MCF 10A (cell line): ENCODE results near the gene SELENOF. TPM values are rescaled to one million over a fixed set of nuclear protein-coding genes. Genes with fewer than 3 reads are reported as not detected.

Experiments used
- BruUV-seq: library from RNA; stranded (reverse); fragments of 400-500 nt; replicated peaks from 2 replicates; lab custom pipeline; 2021; lab: Mats Ljungman, UMichigan
- CTCF ChIA-PET: fragments of 300-600 bp; sonication (Branson Sonifier 250); formaldehyde crosslinking; extraction: SDS; loops from one replicate; lab custom pipeline; 2021; ENCODE audit warnings: antibody characterized with exemption, inconsistent platforms; lab: Yijun Ruan, JAX
- POLR2A ChIA-PET: fragments of 300-600, 350-650 bp; sonication (Branson Sonifier 250); formaldehyde crosslinking; extraction: SDS; loops from one replicate; lab custom pipeline; 2020; ENCODE audit warnings: antibody characterized with exemption, inconsistent platforms; lab: Yijun Ruan, JAX
- DNase-seq: peaks from one replicate; pipeline ENCODE4 v3.0.0-alpha.2; 2018; ENCODE audit not compliant: unreplicated experiment
- H3K27ac Mint-ChIP-seq: one replicate; pipeline ENCODE4 v1.8.0; 2022; ENCODE audit warnings: mild to moderate bottlenecking, low read depth, mixed read lengths; ENCODE audit not compliant: unreplicated experiment
- H3K27me3 Mint-ChIP-seq: one replicate; pipeline ENCODE4 v1.8.0; 2022; ENCODE audit warnings: mixed read lengths; ENCODE audit not compliant: insufficient read depth, unreplicated experiment
- H3K36me3 Mint-ChIP-seq: one replicate; pipeline ENCODE4 v1.8.0; 2022; ENCODE audit warnings: mild to moderate bottlenecking, moderate library complexity, mixed read lengths; ENCODE audit not compliant: insufficient read depth, unreplicated experiment
- H3K4me1 Mint-ChIP-seq: one replicate; pipeline ENCODE4 v1.8.0; 2022; ENCODE audit warnings: mixed read lengths; ENCODE audit not compliant: insufficient read depth, unreplicated experiment
- H3K4me3 Mint-ChIP-seq: one replicate; pipeline ENCODE4 v1.8.0; 2022; ENCODE audit warnings: mild to moderate bottlenecking, moderate library complexity, mixed read lengths; ENCODE audit not compliant: unreplicated experiment
- H3K9me3 Mint-ChIP-seq: one replicate; pipeline ENCODE4 v1.8.0; 2022; ENCODE audit warnings: mixed read lengths; ENCODE audit not compliant: unreplicated experiment
- intact Hi-C: fragments of 100-400 bp; cut with micrococcal nuclease; formaldehyde crosslinking; loops from 2 replicates; pipeline ENCODE4 v1.14.1; 2022
- total RNA-seq: library from RNA; stranded (reverse); gene quantifications from 2 replicates; pipeline ENCODE4 v1.2.3, GENCODE V29; 2022
- TF ChIP-seq, protein P1 (sequence below): fragments of 200-600 bp; IDR thresholded peaks from one replicate; pipeline ENCODE4 v1.8.0; 2022; ENCODE audit warnings: antibody characterized with exemption, mild to moderate bottlenecking; ENCODE audit not compliant: unreplicated experiment

SELENOF gene
- total RNA-seq, 1 experiment from 2014 or later = 227 TPM

DNA sequence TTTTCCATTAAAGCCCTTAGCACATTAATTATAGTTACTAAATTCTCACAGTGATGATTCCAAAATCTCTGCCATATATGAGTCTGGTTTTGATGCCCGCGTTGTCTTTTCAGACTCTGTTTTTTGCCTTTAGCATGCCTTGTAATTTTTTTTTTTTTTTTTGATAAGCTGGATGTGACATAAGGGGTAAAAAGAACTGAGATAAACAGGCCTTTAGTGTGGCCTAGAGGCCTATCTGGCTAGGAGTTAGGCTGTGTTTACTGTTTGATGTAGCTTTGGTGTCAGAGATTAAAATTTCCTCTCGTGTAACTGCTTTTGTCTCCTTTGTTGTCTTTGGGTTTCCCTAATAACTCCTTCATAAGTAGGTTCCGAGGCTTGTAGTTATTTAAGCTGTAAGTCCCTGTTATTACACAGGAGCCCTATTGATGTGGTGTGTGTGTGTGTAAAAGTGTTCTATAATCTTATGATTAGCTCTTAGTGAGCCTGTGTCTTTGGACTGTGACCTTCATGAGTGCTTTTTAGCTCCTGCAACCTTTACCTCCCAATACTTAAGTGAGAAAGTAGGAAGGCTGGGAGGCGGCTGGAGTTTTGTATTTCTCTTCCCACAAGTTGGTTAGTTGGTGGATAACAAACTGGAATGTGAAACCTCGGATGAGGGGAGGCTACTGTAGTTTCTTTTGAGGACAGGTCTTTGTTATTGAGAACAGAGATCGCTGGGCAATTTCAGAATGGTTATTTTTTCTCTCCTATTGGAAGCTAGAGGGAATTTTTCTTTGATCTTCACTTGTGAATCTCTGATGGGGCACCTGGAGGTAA, 19.8 kb upstream of the SELENOF start:
- H3K4me3 Mint-ChIP-seq = no peak overlapping the region
- TF ChIP-seq, protein P1, sequence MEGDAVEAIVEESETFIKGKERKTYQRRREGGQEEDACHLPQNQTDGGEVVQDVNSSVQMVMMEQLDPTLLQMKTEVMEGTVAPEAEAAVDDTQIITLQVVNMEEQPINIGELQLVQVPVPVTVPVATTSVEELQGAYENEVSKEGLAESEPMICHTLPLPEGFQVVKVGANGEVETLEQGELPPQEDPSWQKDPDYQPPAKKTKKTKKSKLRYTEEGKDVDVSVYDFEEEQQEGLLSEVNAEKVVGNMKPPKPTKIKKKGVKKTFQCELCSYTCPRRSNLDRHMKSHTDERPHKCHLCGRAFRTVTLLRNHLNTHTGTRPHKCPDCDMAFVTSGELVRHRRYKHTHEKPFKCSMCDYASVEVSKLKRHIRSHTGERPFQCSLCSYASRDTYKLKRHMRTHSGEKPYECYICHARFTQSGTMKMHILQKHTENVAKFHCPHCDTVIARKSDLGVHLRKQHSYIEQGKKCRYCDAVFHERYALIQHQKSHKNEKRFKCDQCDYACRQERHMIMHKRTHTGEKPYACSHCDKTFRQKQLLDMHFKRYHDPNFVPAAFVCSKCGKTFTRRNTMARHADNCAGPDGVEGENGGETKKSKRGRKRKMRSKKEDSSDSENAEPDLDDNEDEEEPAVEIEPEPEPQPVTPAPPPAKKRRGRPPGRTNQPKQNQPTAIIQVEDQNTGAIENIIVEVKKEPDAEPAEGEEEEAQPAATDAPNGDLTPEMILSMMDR = no peak
- H3K27ac Mint-ChIP-seq = no peak overlapping the region
- no TSS peak for BruUV-seq
- intact Hi-C loops = no loop called here
- CTCF ChIA-PET = interaction anchor here (0.5 to 0.9 kb wide), 2 partner anchors 9 to 229 kb away, joined by 3 to 4 read pairs; partner anchors contain the start of gene SH3GLB1
- DNase-seq = no peak
- no peaks in the 10 kb centered on the region for H3K27me3 Mint-ChIP-seq
- no peaks in the 10 kb centered on the region for H3K9me3 Mint-ChIP-seq
- POLR2A ChIA-PET = interaction anchor here (0.7 to 6.3 kb wide), 3 partner anchors 10 to 62 kb away, joined by 3 to 33 read pairs (median 5); partner anchors contain the start of genes HS2ST1 and SELENOF
- no peaks in the 10 kb centered on the region for H3K36me3 Mint-ChIP-seq
- H3K4me1 Mint-ChIP-seq = peaks cover 12% of the 10 kb centered on the region

- BruUV-seq = no TSS peak
- Mint-ChIP-seq H3K27me3 (no peaks in the 10 kb centered on the region), H3K27ac (no peak overlapping the region), H3K36me3 (no peaks in the 10 kb centered on the region), H3K4me1 (peaks cover 5% of the 10 kb centered on the region), H3K4me3 (no peak overlapping the region), H3K9me3 (no peaks in the 10 kb centered on the region)
- TF ChIP-seq, protein P1 = no peak
- CTCF ChIA-PET = interaction anchor here (0.9 kb wide), 1 partner anchor 228 kb away, joined by 3 read pairs; the partner anchor contains the start of gene SH3GLB1
- POLR2A ChIA-PET = interaction anchor here (1.1 to 6.3 kb wide), 2 partner anchors 18 to 61 kb away, joined by 5 to 33 read pairs; partner anchors contain the start of genes HS2ST1 and SELENOF
- DNase-seq = no peak
- intact Hi-C loops = no loop called here
These were observed 19.1 kb upstream of the SELENOF start for GRCh38 chr1:86933051-86933450.

GRCh38 chr1:86928819-86929218, 14.9 kb upstream of the SELENOF start:
- no peak overlapping the region for H3K4me3 Mint-ChIP-seq
- no peak overlapping the region for H3K27ac Mint-ChIP-seq
- CTCF ChIA-PET = no interaction called here
- H3K27me3 Mint-ChIP-seq = no peaks in the 10 kb centered on the region
- intact Hi-C loops = no loop called here
- POLR2A ChIA-PET = no interaction called here
- BruUV-seq = no TSS peak
- peaks cover 12% of the 10 kb centered on the region for H3K9me3 Mint-ChIP-seq
- H3K36me3 Mint-ChIP-seq = no peaks in the 10 kb centered on the region
- TF ChIP-seq, protein P1 = no peak
- H3K4me1 Mint-ChIP-seq = peaks cover 21% of the 10 kb centered on the region
- DNase-seq = no peak

GRCh38 chr1:86926883-86927282, 13.0 kb upstream of the SELENOF start:
- CTCF ChIA-PET = interaction anchor here (0.7 to 1.2 kb wide), 2 partner anchors 22 to 39 kb away, joined by 3 to 4 read pairs; no protein-coding TSS in a partner anchor

More at GRCh38 chr1:86926883-86927282, 13.0 kb upstream of the SELENOF start:
- no TSS peak for BruUV-seq
- POLR2A ChIA-PET = interaction anchor here (1.0 to 2.3 kb wide), 2 partner anchors 12 to 26 kb away, joined by 3 to 22 read pairs; partner anchors contain the start of genes HS2ST1 and SELENOF
- peaks cover 16% of the 10 kb centered on the region for H3K4me1 Mint-ChIP-seq
- DNase-seq = no peak
- H3K36me3 Mint-ChIP-seq = no peaks in the 10 kb centered on the region
- H3K4me3 Mint-ChIP-seq = no peak overlapping the region
- TF ChIP-seq, protein P1 = no peak
- no peak overlapping the region for H3K27ac Mint-ChIP-seq
- H3K9me3 Mint-ChIP-seq = peaks cover 12% of the 10 kb centered on the region
- intact Hi-C loops = no loop called here
- no peaks in the 10 kb centered on the region for H3K27me3 Mint-ChIP-seq
